ENCODE data around the gene QPRT. TPM values are rescaled to one million over a fixed set of nuclear protein-coding genes. Genes with fewer than 3 reads are reported as not detected.
"Not testable (repeated sequence)": the region's sequence is repeated elsewhere in the genome, so short reads cannot be mapped to it uniquely, and the experiment has no call there.

The QPRT gene
- total RNA-seq, 1 donor from 2014 or later: 20.8 TPM

DNA sequence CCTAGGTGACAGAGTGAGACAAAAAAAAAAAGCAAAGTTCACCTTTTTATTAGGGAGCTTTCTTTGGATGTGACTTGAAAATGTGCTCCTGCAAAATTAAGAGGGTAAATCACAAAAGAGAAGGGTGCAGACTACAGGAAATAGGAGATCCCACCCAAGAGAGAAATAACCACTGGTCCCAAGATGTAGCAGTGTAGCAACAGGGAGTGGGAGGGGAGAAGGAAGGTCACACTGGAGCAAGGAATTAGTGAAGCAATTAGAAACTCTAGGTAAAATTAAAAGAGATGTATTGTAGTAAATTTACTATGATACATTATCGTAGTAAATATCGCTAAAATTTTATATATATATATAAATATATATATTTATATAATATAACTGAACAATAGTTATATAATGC is 28.2 kb upstream of the QPRT start:
- no peaks in the 10 kb centered on the region for H3K9me3 ChIP-seq (replicated peaks)
- H3K4me1 ChIP-seq: no peaks in the 10 kb centered on the region
- no peaks in the 10 kb centered on the region for H3K36me3 ChIP-seq
- DNase-seq: no peak
- TF ChIP-seq, protein P1, sequence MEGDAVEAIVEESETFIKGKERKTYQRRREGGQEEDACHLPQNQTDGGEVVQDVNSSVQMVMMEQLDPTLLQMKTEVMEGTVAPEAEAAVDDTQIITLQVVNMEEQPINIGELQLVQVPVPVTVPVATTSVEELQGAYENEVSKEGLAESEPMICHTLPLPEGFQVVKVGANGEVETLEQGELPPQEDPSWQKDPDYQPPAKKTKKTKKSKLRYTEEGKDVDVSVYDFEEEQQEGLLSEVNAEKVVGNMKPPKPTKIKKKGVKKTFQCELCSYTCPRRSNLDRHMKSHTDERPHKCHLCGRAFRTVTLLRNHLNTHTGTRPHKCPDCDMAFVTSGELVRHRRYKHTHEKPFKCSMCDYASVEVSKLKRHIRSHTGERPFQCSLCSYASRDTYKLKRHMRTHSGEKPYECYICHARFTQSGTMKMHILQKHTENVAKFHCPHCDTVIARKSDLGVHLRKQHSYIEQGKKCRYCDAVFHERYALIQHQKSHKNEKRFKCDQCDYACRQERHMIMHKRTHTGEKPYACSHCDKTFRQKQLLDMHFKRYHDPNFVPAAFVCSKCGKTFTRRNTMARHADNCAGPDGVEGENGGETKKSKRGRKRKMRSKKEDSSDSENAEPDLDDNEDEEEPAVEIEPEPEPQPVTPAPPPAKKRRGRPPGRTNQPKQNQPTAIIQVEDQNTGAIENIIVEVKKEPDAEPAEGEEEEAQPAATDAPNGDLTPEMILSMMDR (IDR thresholded peaks at IDR 0.05; ENCODE audit: borderline replicate concordance): no peak
- H3K27me3 ChIP-seq (ENCODE audit: low read depth): no peaks in the 10 kb centered on the region
- no peak overlapping the region for H3K4me3 ChIP-seq
- no peak overlapping the region for H3K27ac ChIP-seq (replicated peaks)
- intact Hi-C loops (cut with micrococcal nuclease): no loop called here

DNA sequence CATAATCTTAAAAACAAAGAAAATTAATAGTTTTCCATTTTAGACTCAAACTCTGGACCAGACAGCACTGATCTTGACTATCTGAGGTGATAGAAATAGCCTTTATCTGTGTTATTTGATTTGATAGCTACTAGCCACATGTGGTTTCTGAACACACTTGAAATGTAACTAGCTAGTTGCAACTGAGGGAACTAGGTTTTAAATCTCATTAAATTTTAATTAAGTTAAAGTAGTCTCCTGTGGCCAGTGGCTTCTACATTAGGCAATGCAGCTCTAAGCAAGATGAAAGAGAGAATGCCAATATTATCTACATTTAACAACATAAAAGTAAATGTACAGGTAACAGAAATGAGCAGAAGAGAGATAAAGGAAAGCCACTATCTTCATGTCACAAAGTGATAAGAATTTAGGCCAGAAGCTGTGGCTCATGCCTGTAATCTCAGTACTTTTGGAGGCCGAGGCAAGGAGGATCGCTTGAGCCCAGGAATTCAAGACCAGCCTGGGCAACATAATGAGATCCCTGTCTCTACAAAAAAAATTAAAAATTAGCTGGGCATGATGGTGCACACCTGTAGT is 27.1 kb upstream of the QPRT start:
- TF ChIP-seq, protein P1 (IDR thresholded peaks at IDR 0.05; ENCODE audit: borderline replicate concordance): no peak
- intact Hi-C loops (cut with micrococcal nuclease): no loop called here
- Histone ChIP-seq H3K27me3 (ENCODE audit: low read depth) (no peaks in the 10 kb centered on the region), H3K4me3 (no peak overlapping the region), H3K9me3 (replicated peaks) (no peaks in the 10 kb centered on the region), H3K4me1 (no peaks in the 10 kb centered on the region), H3K27ac (replicated peaks) (no peak overlapping the region), H3K36me3 (no peaks in the 10 kb centered on the region)
- DNase-seq: no peak

DNA sequence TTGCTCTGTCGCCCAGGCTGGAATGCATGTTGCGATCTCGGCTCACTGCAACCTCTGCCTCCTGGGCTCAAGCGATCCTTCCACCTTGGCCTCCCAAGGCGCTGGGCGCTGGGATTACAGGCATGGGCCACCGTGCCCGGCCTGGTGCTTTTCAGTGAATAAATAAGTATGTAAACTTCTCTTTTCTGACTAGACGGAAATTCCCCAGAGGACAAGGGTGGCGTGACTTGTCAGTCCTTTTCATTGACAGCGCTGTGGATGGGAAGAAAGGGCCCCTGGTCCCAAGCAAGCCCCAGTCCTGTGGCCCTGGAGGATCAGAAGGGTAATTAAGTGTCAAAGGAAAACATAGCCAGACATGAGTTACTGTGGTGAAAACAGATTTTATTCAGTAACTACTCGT is 25.5 kb upstream of the QPRT start:
- no peaks in the 10 kb centered on the region for H3K9me3 ChIP-seq (replicated peaks)
- H3K4me3 ChIP-seq: no peak overlapping the region
- H3K36me3 ChIP-seq: no peaks in the 10 kb centered on the region
- intact Hi-C loops (cut with micrococcal nuclease): no loop called here
- H3K4me1 ChIP-seq: no peaks in the 10 kb centered on the region
- H3K27me3 ChIP-seq (ENCODE audit: low read depth): no peaks in the 10 kb centered on the region
- TF ChIP-seq, protein P1 (IDR thresholded peaks at IDR 0.05; ENCODE audit: borderline replicate concordance): no peak
- DNase-seq: no peak
- no peak overlapping the region for H3K27ac ChIP-seq (replicated peaks)

- H3K27me3 ChIP-seq (ENCODE audit: low read depth); H3K36me3 ChIP-seq; H3K4me3 ChIP-seq; H3K4me1 ChIP-seq; H3K27ac ChIP-seq (replicated peaks); DNase-seq; H3K9me3 ChIP-seq (replicated peaks); intact Hi-C loops (cut with micrococcal nuclease): not testable (repeated sequence)
Measured at GRCh38 chr16:29653890-29654289, 25.1 kb upstream of the QPRT start.

DNA sequence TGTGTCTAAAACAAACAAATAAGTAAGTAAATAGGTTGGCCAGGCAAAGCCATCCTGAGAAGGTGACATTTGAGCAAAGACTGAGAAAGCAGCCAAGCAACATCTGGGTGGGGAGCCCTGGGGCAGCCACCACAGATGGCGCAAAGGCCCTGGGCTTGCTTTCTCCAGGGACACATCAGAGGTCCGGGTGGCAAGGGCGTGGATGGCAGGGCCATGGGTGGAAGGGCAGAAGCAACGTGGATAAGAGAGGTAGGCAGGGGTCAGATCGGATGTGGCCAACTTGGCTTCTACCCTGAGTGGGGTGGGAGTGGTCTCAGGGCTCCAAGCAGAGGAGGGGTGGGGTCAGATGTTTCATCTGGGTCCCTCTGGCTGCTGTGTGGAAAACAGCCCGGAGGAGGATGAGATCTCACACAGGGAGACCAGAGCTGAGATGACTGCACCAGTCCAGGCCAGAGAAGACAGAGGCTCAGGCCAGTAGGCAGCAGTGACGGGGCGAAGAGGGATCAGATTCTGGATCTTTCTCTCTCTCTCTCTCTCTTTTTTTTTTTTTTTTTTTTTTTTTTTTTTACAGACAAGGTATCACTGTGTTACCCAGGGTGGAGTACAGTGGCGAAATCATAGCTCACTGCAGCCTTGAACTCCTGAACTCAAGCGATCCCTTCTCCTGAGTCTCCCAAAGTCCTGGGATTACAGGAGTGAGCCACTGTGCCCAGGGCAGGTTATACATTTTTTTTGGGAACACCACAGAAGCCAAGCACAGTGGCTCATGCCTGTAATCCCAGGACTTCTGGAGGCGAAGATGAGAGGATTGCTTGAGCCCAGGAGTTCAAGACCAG is 22.1 kb upstream of the QPRT start:
- H3K9me3 ChIP-seq (replicated peaks): no peaks in the 10 kb centered on the region
- no peaks in the 10 kb centered on the region for H3K4me1 ChIP-seq
- H3K27ac ChIP-seq (replicated peaks): no peak overlapping the region
- no peak overlapping the region for H3K4me3 ChIP-seq
- no peak for DNase-seq
- H3K27me3 ChIP-seq (ENCODE audit: low read depth): no peaks in the 10 kb centered on the region
- TF ChIP-seq, protein P1 (IDR thresholded peaks at IDR 0.05; ENCODE audit: borderline replicate concordance): no peak
- intact Hi-C loops (cut with micrococcal nuclease): no loop called here
- H3K36me3 ChIP-seq: no peaks in the 10 kb centered on the region

DNA sequence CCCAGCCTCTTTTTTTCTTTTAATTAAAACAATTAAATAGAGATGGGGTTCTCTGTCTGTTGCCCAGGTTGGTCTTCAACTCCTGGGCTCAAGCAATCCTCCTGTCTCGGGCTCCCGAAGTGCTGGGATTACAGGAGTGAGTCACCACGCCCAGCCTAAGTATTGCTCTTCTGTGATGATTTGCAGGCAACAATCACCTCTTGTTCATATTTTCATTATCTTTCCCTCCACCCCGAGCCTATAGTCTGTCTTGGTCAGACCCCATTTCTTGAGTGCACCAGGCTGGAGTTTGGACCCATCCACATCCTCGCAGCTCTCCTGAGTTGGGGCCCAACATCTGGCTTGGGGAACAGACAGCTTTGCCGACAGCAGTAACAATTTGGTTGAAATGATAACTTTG is 20.3 kb upstream of the QPRT start:
- Histone ChIP-seq H3K9me3 (replicated peaks) (no peaks in the 10 kb centered on the region), H3K27ac (replicated peaks) (no peak overlapping the region), H3K4me3 (no peak overlapping the region), H3K27me3 (ENCODE audit: low read depth) (peaks cover 6% of the 10 kb centered on the region), H3K4me1 (no peaks in the 10 kb centered on the region), H3K36me3 (no peaks in the 10 kb centered on the region)
- intact Hi-C loops (cut with micrococcal nuclease): no loop called here
- DNase-seq: no peak
- TF ChIP-seq, protein P1 (IDR thresholded peaks at IDR 0.05; ENCODE audit: borderline replicate concordance): no peak

Data from left ventricle myocardium inferior (tissue), 1 donor.